HG02759 (cell line): ENCODE results near the gene SFMBT2.

Source experiments
- ATAC-seq: cut with Tn5 transposase; IDR thresholded peaks from one replicate; pipeline ENCODE4 v1.9.1; 2021; ENCODE audit warnings: mild to moderate bottlenecking, moderate library complexity; ENCODE audit not compliant: unreplicated experiment

Gene SFMBT2

DNA sequence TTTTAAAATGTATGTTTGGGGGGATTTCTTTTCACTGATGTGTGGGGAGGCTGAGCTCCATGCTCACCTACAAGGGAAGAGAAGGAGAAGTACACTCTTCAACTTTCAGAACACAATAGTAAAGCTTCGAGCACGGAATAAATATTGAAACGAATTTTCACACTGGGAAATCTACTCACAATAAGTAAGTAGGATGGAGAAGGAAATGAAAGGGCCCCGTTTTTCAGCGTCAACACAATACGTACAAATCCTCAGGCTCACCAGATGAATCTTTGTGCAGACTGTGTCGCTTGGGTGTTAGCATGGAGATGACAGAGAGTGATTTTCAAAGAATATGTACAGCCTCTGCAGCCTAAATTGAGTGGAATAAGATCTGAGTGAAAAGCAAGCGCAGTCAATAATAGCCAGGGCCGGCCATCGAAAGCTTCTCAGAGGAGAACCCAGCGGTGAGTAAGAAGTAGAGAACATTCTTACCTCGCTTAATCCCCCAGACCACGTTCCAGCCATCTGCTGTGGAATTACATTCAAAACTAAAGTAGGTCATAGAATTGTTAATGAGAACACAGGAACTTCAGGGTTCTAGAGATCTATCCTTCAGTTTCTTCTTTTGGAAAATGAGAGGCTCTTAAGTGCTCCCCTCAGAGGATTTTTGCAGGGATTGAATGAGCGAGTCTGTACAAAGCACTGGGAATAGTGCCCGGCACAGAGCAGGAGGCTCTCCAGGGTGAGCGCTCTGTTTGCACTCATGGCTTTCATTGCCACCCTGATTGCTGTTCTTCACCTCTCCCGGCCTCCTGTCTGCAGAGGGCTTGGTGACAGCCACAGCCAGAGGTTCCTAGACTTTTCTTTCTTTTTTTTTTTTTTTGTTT lies 292.8 kb downstream of the SFMBT2 start:
- no peak for ATAC-seq

DNA sequence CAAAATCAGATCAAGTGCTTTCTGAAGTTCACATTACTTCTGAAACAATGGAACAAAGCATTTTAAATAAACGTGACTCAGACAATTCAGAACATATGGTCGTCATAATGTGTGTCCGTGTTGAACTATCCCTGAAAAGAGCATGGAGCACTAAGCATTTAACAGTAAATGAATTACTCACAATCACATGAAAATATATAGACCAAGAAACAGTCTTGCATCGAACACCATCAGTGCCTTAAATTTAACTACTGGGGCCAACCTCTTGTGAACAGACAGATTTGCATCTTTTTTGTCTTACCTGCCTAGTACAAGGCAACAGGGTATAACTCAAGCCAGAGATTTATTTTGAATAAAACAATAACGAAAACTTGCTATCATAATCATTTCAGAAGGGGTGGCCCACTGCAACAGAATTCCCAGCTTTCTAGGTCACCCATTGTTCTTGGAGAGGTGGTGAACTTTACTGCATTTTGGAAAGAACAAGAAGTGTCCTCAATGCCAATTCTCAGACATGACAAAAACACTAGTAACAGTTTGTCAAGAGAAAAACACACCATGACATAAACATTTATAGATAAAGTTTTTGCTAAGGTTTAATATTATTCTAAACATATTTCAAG lies 293.5 kb downstream of the SFMBT2 start:
- no peak for ATAC-seq

DNA sequence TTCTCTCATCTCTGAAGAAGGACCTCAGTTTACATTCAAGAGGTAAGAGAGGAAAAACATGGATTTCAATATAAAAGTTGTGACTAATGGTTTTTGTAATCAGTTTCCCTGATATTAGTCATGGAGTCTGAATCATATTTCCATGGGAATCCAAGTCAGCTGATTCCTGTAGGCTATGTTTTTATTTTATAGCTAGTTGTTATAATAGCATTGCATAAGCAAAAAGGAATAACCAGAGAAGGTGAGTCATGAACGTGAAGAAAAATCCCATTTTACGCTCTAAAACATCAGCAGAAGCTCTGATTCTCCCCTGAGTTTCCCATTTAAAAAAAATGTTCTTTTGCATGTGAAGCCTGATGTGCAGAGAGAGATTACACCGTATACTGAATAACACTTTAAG lies 299.3 kb downstream of the SFMBT2 start:
- ATAC-seq, result no peak

DNA sequence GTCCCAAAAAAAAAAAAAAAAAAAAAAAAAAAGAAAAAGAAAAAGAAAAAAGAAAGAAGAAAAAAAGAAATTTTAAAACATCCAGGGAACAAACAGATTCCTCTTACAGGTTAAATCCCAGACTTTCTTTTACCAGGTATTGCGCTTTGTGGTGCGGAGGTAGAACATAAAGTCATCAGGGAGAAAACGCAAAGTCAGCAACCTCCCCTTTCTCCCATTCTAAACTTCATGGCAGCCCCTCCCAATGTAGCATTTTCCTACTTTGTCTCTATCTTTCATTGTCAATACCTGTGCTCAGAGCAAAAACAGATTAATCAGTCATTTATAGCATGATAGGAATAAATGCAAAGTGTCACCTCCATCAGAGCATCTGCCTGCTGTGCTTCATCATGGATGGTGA lies 299.7 kb downstream of the SFMBT2 start:
- ATAC-seq, result no peak
